ENCODE data around the gene XPNPEP1. TPM values are rescaled to one million over a fixed set of nuclear protein-coding genes. Genes with fewer than 3 reads are reported as not detected.

XPNPEP1 gene
- total RNA-seq, 3 donors from 2014 or later (not counting 1 experiment from before 2014, with no cell fraction given) = 102 to 118 (median 106) TPM

- no peak overlapping the region for H3K4me3 ChIP-seq (ENCODE audit: low read length)
- H3K36me3 ChIP-seq (ENCODE audit: control insufficient read depth, insufficient read depth, low read length) = peaks cover 64% of the 10 kb centered on the region
- DNase-seq = no peak
- intact Hi-C loops (cut with micrococcal nuclease) = loop anchor here (5.0 to 10.0 kb wide), 2 partner anchors 76 to 224 kb away; no protein-coding TSS in a partner anchor
- H3K36me3 Mint-ChIP-seq = peaks cover 22% of the 10 kb centered on the region
- H3K27me3 Mint-ChIP-seq (ENCODE audit: low read depth in 2 of 2) = no peaks in the 10 kb centered on the region
- TF ChIP-seq CTCF (IDR thresholded peaks at IDR 0.05) = no peak
- no peaks in the 10 kb centered on the region for H3K9me3 ChIP-seq (ENCODE audit: control insufficient read depth, insufficient read depth, low read length)
- H3K9me3 Mint-ChIP-seq = no peaks in the 10 kb centered on the region
- peaks cover 5% of the 10 kb centered on the region for H3K4me1 ChIP-seq (ENCODE audit: control insufficient read depth, insufficient read depth, low read length)
- no peak for ATAC-seq
- 70% methylated on average over 8 of the region's 8 CpGs for WGBS (ENCODE audit: insufficient coverage)
- peak overlapping the region; percentile 24 to 38 for H3K27ac Mint-ChIP-seq
- H3K27me3 ChIP-seq (ENCODE audit: control insufficient read depth, insufficient read depth, low read length) = no peaks in the 10 kb centered on the region
- H3K27ac ChIP-seq (ENCODE audit: low read length) = no peak overlapping the region
- H3K4me1 Mint-ChIP-seq = peaks cover 10 to 18% of the 10 kb centered on the region in 2 donors
- H3K4me3 Mint-ChIP-seq = no peak overlapping the region
Observed at GRCh38 chr10:109880886-109881768, 42.2 kb downstream of the XPNPEP1 start.

GRCh38 chr10:109877546-109877945 is 45.8 kb downstream of the XPNPEP1 start:
- Histone ChIP-seq H3K4me3 (ENCODE audit: low read length) (no peak overlapping the region), H3K36me3 (ENCODE audit: control insufficient read depth, insufficient read depth, low read length) (peaks cover 67% of the 10 kb centered on the region), H3K9me3 (ENCODE audit: control insufficient read depth, insufficient read depth, low read length) (no peaks in the 10 kb centered on the region), H3K4me1 (ENCODE audit: control insufficient read depth, insufficient read depth, low read length) (no peaks in the 10 kb centered on the region), H3K27me3 (ENCODE audit: control insufficient read depth, insufficient read depth, low read length) (no peaks in the 10 kb centered on the region), H3K27ac (ENCODE audit: low read length) (no peak overlapping the region)
- Mint-ChIP-seq H3K36me3 (peaks cover 26% of the 10 kb centered on the region), H3K27me3 (ENCODE audit: low read depth in 2 of 2) (no peaks in the 10 kb centered on the region), H3K4me3 (no peak overlapping the region), H3K27ac (no peak overlapping the region), H3K4me1 (no peaks in the 10 kb centered on the region), H3K9me3 (no peaks in the 10 kb centered on the region)
- WGBS (ENCODE audit: insufficient coverage) = over 99% methylated on average over 6 of the region's 6 CpGs
- ATAC-seq = no peak
- intact Hi-C loops (cut with micrococcal nuclease) = no loop called here
- DNase-seq = no peak
- no peak for TF ChIP-seq CTCF (IDR thresholded peaks at IDR 0.05)

GRCh38 chr10:109875828-109876821 is 47.2 kb downstream of the XPNPEP1 start:
- Mint-ChIP-seq H3K27me3 (ENCODE audit: low read depth in 2 of 2) (no peaks in the 10 kb centered on the region), H3K27ac (no peak overlapping the region), H3K36me3 (peaks cover 26% of the 10 kb centered on the region), H3K9me3 (no peaks in the 10 kb centered on the region), H3K4me3 (no peak overlapping the region), H3K4me1 (no peaks in the 10 kb centered on the region)
- no peak for DNase-seq
- no peaks in the 10 kb centered on the region for H3K4me1 ChIP-seq (ENCODE audit: control insufficient read depth, insufficient read depth, low read length)
- no peak overlapping the region for H3K4me3 ChIP-seq (ENCODE audit: low read length)
- H3K9me3 ChIP-seq (ENCODE audit: control insufficient read depth, insufficient read depth, low read length) = no peaks in the 10 kb centered on the region
- ATAC-seq = no peak
- no peak overlapping the region for H3K27ac ChIP-seq (ENCODE audit: low read length)
- peaks cover 67% of the 10 kb centered on the region for H3K36me3 ChIP-seq (ENCODE audit: control insufficient read depth, insufficient read depth, low read length)
- H3K27me3 ChIP-seq (ENCODE audit: control insufficient read depth, insufficient read depth, low read length) = no peaks in the 10 kb centered on the region
- TF ChIP-seq CTCF (IDR thresholded peaks at IDR 0.05) = no peak
- intact Hi-C loops (cut with micrococcal nuclease) = no loop called here
- 98% methylated on average over 8 of the region's 8 CpGs for WGBS (ENCODE audit: insufficient coverage)

Measured in natural killer cell (primary cell).